HepG2 (cell line): Measurements from ENCODE around the gene JMJD4. TPM values are rescaled to one million over a fixed set of nuclear protein-coding genes. Genes with fewer than 3 reads are reported as not detected.

Source experiments
- ATAC-seq: fragments of 200-7000 bp; cut with Tn5 transposase; 3 replicates; pipeline ENCODE4 v1.9.1; 2020; ENCODE audit warnings: mild to moderate bottlenecking, moderate library complexity
- BruUV-seq: library from RNA; stranded (reverse); fragments of 400-500 nt; replicated peaks from 2 replicates; lab custom pipeline; 2021; lab: Mats Ljungman, UMichigan
- CTCF ChIA-PET: fragments of 300-600 bp; formaldehyde crosslinking; extraction: SDS; loops from one replicate; lab custom pipeline; 2021; ENCODE audit warnings: low total read pairs, inconsistent platforms, low intra/inter-chr PET ratio; lab: Yijun Ruan, JAX
- POLR2A ChIA-PET: fragments of 350-600 bp; sonication (Branson Sonifier 250); formaldehyde crosslinking; loops from one replicate; lab custom pipeline; 2020; ENCODE audit warnings: antibody characterized with exemption, inconsistent platforms; lab: Yijun Ruan, JAX
- DNase-seq: peaks from one replicate; pipeline ENCODE4 v3.0.0-alpha.2; 2015; ENCODE audit warnings: low spot score
- FAIRE-seq: peaks from 3 replicates; lab custom pipeline; 2011; peaks lifted over from hg19 to GRCh38; lab: Jason Lieb, UNC
- H2AFZ ChIP-seq: one replicate; pipeline ENCODE4 v1.6.1; 2011; ENCODE audit warnings: low read length, inconsistent platforms
- H3K27ac ChIP-seq: fragments of 300-600 bp; 3 replicates; pipeline ENCODE4 v1.8.0; 2011; ENCODE audit warnings: mixed run types, mild to moderate bottlenecking, mixed read lengths, low read length, inconsistent platforms; ENCODE audit not compliant: insufficient read depth; ENCODE audit errors: extremely low read length
- H3K27me3 ChIP-seq, 2 experiments: fragments of 200-600 bp in 1 of 2; 2 replicates in 1 of 2; 3 replicates in 1 of 2; pipeline versions ENCODE4 v1.6.0 to v1.8.0; 2011; ENCODE audit warnings: low read length in 2 of 2, mild to moderate bottlenecking in 2 of 2, moderate library complexity in 2 of 2, inconsistent platforms in 1 of 2; ENCODE audit not compliant: insufficient read depth in 2 of 2, control insufficient read depth in 1 of 2
- H3K36me3 ChIP-seq, 2 experiments: fragments of 200-600 bp in 1 of 2; replicated peaks in 1 of 2; 2 replicates in 1 of 2; 3 replicates in 1 of 2; pipeline versions ENCODE4 v1.5.1 to v1.8.0; 2011; ENCODE audit warnings: low read length in 2 of 2, inconsistent platforms in 1 of 2; ENCODE audit not compliant: insufficient read depth in 2 of 2, control insufficient read depth in 1 of 2
- H3K4me1 ChIP-seq: 2 replicates; pipeline ENCODE4 v1.5.1; 2012; ENCODE audit warnings: low read length, inconsistent platforms; ENCODE audit not compliant: insufficient read depth
- H3K4me2 ChIP-seq: 2 replicates; pipeline ENCODE4 v1.6.0; 2011; ENCODE audit warnings: low read depth, low read length, inconsistent platforms
- H3K4me3 ChIP-seq, 3 experiments: fragments of 200-600 bp in 1 of 3; sonication (generic), shearing (Covaris generic) in 1 of 3; replicated peaks in 1 of 3; 2 replicates each; pipeline ENCODE4 v1.5.1; 2011 to 2016; ENCODE audit warnings: low read length in 3 of 3, inconsistent platforms in 2 of 3, low read depth in 2 of 3, mild to moderate bottlenecking in 2 of 3, control low read depth in 1 of 3, mixed read lengths in 1 of 3; ENCODE audit not compliant: insufficient read depth in 1 of 3
- H3K79me2 ChIP-seq: one replicate; pipeline ENCODE4 v1.6.1; 2011; ENCODE audit warnings: low read length, inconsistent platforms; ENCODE audit not compliant: insufficient read depth
- H3K9ac ChIP-seq: 2 replicates; pipeline ENCODE4 v1.6.0; 2011; ENCODE audit warnings: mild to moderate bottlenecking, low read depth, low read length, inconsistent platforms; ENCODE audit not compliant: insufficient read depth
- H3K9me3 ChIP-seq: 2 replicates; pipeline ENCODE4 v1.5.1; 2012; ENCODE audit warnings: mild to moderate bottlenecking, low read length
- H4K20me1 ChIP-seq: 2 replicates; pipeline ENCODE4 v1.6.0; 2011; ENCODE audit warnings: inconsistent platforms, mild to moderate bottlenecking, low read length, moderate library complexity; ENCODE audit not compliant: insufficient read depth
- FOXM1 ChIP-seq: sonication (generic); formaldehyde crosslinking; IDR thresholded peaks from 2 replicates; pipeline ENCODE4 v1.5.0; 2020; ENCODE audit warnings: missing genetic modification reagents
- HMG20B ChIP-seq: conservative IDR thresholded peaks from 2 replicates; pipeline ENCODE4 v1.6.1; 2016; ENCODE audit warnings: missing genetic modification reagents, missing compliant biosample characterization
- JDP2 ChIP-seq: sonication (generic); formaldehyde crosslinking; IDR thresholded peaks from 2 replicates; pipeline ENCODE4 v1.8.1; 2022; ENCODE audit warnings: missing genetic modification reagents, borderline replicate concordance
- LRRFIP1 ChIP-seq: sonication (generic); formaldehyde crosslinking; conservative IDR thresholded peaks from 2 replicates; pipeline ENCODE4 v1.4.0; 2020; ENCODE audit warnings: missing genetic modification reagents
- MBD4 ChIP-seq: IDR thresholded peaks from 2 replicates; pipeline ENCODE4 v1.6.1; 2012; ENCODE audit warnings: low read length, inconsistent platforms, borderline replicate concordance
- PAF1 ChIP-seq: IDR thresholded peaks from 2 replicates; pipeline ENCODE4 v1.6.1; 2016; ENCODE audit warnings: missing genetic modification reagents, missing compliant biosample characterization
- SP140L ChIP-seq: sonication (generic); formaldehyde crosslinking; IDR thresholded peaks from 2 replicates; pipeline ENCODE4 v1.4.0; 2020; ENCODE audit warnings: missing genetic modification reagents, borderline replicate concordance
- STAG1 ChIP-seq: sonication (generic); formaldehyde crosslinking; IDR thresholded peaks from 2 replicates; pipeline ENCODE4 v1.4.0; 2020; ENCODE audit warnings: missing genetic modification reagents
- TBP ChIP-seq: sonication (generic); formaldehyde crosslinking; IDR thresholded peaks from 2 replicates; pipeline ENCODE4 v1.5.0; 2020; ENCODE audit warnings: missing genetic modification reagents
- ZFX ChIP-seq: sonication (generic); formaldehyde crosslinking; IDR thresholded peaks from 2 replicates; pipeline ENCODE4 v1.4.0; 2020; ENCODE audit warnings: mild to moderate bottlenecking, low read depth, missing genetic modification reagents, moderate library complexity
- ZMAT3 ChIP-seq: sonication (generic); formaldehyde crosslinking; conservative IDR thresholded peaks from 2 replicates; pipeline ENCODE4 v1.7.0; 2021; ENCODE audit warnings: missing genetic modification reagents
- ZNF17 ChIP-seq: sonication (generic); formaldehyde crosslinking; IDR thresholded peaks from 2 replicates; pipeline ENCODE4 v1.5.0; 2020; ENCODE audit warnings: mild to moderate bottlenecking, missing genetic modification reagents
- ZNF282 ChIP-seq: fragments of 450-650 bp; IDR thresholded peaks from 2 replicates; pipeline ENCODE4 v1.6.1; 2018; ENCODE audit not compliant: partially characterized antibody
- ZNF720 ChIP-seq: sonication (generic); formaldehyde crosslinking; IDR thresholded peaks from 2 replicates; pipeline ENCODE4 v1.4.0; 2020; ENCODE audit warnings: missing genetic modification reagents
- ZNF747 ChIP-seq: sonication (generic); formaldehyde crosslinking; IDR thresholded peaks from 2 replicates; pipeline ENCODE4 v1.8.1; 2023; ENCODE audit warnings: missing genetic modification reagents, mild to moderate bottlenecking, borderline replicate concordance
- ZNF773 ChIP-seq: sonication (generic); formaldehyde crosslinking; IDR thresholded peaks from 2 replicates; pipeline ENCODE4 v1.4.0; 2020; ENCODE audit warnings: missing genetic modification reagents, borderline replicate concordance
- WGBS: methylation state at CpG from one replicate; pipeline ENCODE4 v1.1.6; 2017; ENCODE audit warnings: low lambda C conversion rate; 5-methylcytosine and 5-hydroxymethylcytosine counted together
- in situ Hi-C: cut with HindIII; loops from 2 replicates; pipeline ENCODE4 v1.10.0; 2017; ENCODE audit warnings: low pct_unique_long_range_greater_than_20kb; ENCODE audit not compliant: extremely low pct_ligation_motif_present
- intact Hi-C: fragments of 100-400 bp; cut with micrococcal nuclease; formaldehyde crosslinking; loops from one replicate; pipeline ENCODE4 v1.10.0; 2022; ENCODE audit not compliant: unreplicated experiment
- polyA plus RNA-seq, 8 experiments: library from polyadenylated mRNA; depleted of rRNA in 3 of 8; stranded (reverse) in 7 of 8; unstranded in 1 of 8; fragments of >200 nt; fragmentation: Illumina TruSeq in 4 of 8; extraction: Trizol in 4 of 8; gene quantifications; 2 replicates each; pipeline versions ENCODE4 v1.2.1 to v1.2.3, GENCODE V29; 2011 to 2016; ENCODE audit warnings: low read depth in 4 of 8, missing spikeins in 1 of 8, mixed read lengths in 1 of 8; ENCODE audit not compliant: insufficient read depth in 1 of 8
- total RNA-seq, 5 experiments: library from RNA; depleted of rRNA; stranded (reverse); fragments of >200 nt; fragmentation: Illumina TruSeq; extraction: Trizol; gene quantifications; 2 replicates each; pipeline ENCODE4 v1.2.3, GENCODE V29; 2016; ENCODE audit warnings: low read depth in 1 of 5
- TF ChIP-seq, protein P1 (sequence below): sonication (generic); formaldehyde crosslinking; conservative IDR thresholded peaks from 2 replicates; pipeline ENCODE4 v1.8.1; 2023; ENCODE audit warnings: missing genetic modification reagents
- TF ChIP-seq, protein P2 (sequence below): sonication (generic); formaldehyde crosslinking; IDR thresholded peaks from 2 replicates; pipeline ENCODE4 v1.8.0; 2022; ENCODE audit warnings: mild to moderate bottlenecking, missing genetic modification reagents; ENCODE audit not compliant: insufficient replicate concordance
- TF ChIP-seq, protein P3 (sequence below): sonication (generic); formaldehyde crosslinking; IDR thresholded peaks from 2 replicates; pipeline ENCODE4 v1.8.0; 2022; ENCODE audit warnings: missing genetic modification reagents, mild to moderate bottlenecking, moderate library complexity, borderline replicate concordance

Gene JMJD4
- total and polyA plus RNA-seq, 2 of the 13 experiments (the other 11 are each of a cell fraction or from before 2014, with no cell fraction given) = 10.2 to 29.0 TPM

DNA sequence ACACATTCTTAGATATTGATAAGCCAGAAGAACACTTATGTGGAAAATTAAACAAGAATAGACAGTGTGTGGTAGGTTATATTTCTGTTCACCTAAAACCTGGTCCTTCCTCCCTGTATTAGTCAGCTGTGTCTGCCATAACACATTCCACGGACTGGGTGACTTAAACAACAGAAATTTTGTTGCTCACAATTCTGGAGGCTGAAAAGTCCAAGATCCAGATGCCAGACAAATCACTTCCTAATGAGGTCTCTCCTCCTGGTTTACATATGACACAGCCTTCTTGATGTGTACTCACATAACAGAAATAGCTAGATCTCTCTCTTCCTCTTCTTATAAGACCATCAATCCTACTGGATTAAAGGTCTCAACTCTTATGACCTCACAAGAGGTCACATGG, 25.7 kb downstream of the JMJD4 start:
- POLR2A ChIA-PET = no interaction called here
- no peaks in the 10 kb centered on the region for H3K4me1 ChIP-seq
- H3K9me3 ChIP-seq = no peaks in the 10 kb centered on the region
- H3K27me3 ChIP-seq = no peaks in the 10 kb centered on the region
- H2AFZ ChIP-seq = no peak overlapping the region
- H4K20me1 ChIP-seq = no peaks in the 10 kb centered on the region
- H3K9ac ChIP-seq = no peak overlapping the region
- no peak for ATAC-seq
- no peak overlapping the region for H3K27ac ChIP-seq
- no peak overlapping the region for H3K4me2 ChIP-seq
- in situ Hi-C loops (no loop called here), intact Hi-C loops (no loop called here)
- 0% methylated on average over 1 of the region's 1 CpG for WGBS
- H3K4me3 ChIP-seq = no peak overlapping the region
- BruUV-seq = no TSS peak
- H3K36me3 ChIP-seq = no peaks in the 10 kb centered on the region
- no peaks in the 10 kb centered on the region for H3K79me2 ChIP-seq
- DNase-seq = no peak
- CTCF ChIA-PET = no interaction called here
- no peak for FAIRE-seq
- TF ChIP-seq STAG1 (CRISPR knock-in tag) (no peak), HMG20B (CRISPR knock-in tag) (no peak), ZNF747 (CRISPR knock-in tag) (no peak), ZNF17 (CRISPR knock-in tag) (no peak), ZNF720 (CRISPR knock-in tag) (no peak), FOXM1 (CRISPR knock-in tag) (no peak), TBP (CRISPR knock-in tag) (no peak), ZNF282 (no peak), ZMAT3 (CRISPR knock-in tag) (no peak), JDP2 (CRISPR knock-in tag) (no peak), LRRFIP1 (CRISPR knock-in tag) (no peak), ZNF773 (no peak), MBD4 (no peak), PAF1 (no peak), SP140L (CRISPR knock-in tag) (no peak), ZFX (CRISPR knock-in tag) (no peak)
- TF ChIP-seq, protein P1, sequence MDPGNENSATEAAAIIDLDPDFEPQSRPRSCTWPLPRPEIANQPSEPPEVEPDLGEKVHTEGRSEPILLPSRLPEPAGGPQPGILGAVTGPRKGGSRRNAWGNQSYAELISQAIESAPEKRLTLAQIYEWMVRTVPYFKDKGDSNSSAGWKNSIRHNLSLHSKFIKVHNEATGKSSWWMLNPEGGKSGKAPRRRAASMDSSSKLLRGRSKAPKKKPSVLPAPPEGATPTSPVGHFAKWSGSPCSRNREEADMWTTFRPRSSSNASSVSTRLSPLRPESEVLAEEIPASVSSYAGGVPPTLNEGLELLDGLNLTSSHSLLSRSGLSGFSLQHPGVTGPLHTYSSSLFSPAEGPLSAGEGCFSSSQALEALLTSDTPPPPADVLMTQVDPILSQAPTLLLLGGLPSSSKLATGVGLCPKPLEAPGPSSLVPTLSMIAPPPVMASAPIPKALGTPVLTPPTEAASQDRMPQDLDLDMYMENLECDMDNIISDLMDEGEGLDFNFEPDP (CRISPR knock-in tag) = no peak
- TF ChIP-seq, protein P2, sequence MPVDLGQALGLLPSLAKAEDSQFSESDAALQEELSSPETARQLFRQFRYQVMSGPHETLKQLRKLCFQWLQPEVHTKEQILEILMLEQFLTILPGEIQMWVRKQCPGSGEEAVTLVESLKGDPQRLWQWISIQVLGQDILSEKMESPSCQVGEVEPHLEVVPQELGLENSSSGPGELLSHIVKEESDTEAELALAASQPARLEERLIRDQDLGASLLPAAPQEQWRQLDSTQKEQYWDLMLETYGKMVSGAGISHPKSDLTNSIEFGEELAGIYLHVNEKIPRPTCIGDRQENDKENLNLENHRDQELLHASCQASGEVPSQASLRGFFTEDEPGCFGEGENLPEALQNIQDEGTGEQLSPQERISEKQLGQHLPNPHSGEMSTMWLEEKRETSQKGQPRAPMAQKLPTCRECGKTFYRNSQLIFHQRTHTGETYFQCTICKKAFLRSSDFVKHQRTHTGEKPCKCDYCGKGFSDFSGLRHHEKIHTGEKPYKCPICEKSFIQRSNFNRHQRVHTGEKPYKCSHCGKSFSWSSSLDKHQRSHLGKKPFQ = no peak
- TF ChIP-seq, protein P3, sequence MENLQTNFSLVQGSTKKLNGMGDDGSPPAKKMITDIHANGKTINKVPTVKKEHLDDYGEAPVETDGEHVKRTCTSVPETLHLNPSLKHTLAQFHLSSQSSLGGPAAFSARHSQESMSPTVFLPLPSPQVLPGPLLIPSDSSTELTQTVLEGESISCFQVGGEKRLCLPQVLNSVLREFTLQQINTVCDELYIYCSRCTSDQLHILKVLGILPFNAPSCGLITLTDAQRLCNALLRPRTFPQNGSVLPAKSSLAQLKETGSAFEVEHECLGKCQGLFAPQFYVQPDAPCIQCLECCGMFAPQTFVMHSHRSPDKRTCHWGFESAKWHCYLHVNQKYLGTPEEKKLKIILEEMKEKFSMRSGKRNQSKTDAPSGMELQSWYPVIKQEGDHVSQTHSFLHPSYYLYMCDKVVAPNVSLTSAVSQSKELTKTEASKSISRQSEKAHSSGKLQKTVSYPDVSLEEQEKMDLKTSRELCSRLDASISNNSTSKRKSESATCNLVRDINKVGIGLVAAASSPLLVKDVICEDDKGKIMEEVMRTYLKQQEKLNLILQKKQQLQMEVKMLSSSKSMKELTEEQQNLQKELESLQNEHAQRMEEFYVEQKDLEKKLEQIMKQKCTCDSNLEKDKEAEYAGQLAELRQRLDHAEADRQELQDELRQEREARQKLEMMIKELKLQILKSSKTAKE (CRISPR knock-in tag) = no peak
